ENCODE data around the gene EYS. TPM values are rescaled to one million over a fixed set of nuclear protein-coding genes. Genes with fewer than 3 reads are reported as not detected.

EYS gene
- total and polyA plus RNA-seq, 2 of the 8 experiments (the other 6 are each of a cell fraction or from before 2014, with no cell fraction given): 0.05 to 0.13 TPM

GRCh38 chr6:65671922-65672321 is 35.1 kb downstream of the EYS start:
- Histone ChIP-seq H3K18ac (ENCODE audit: extremely low read depth, low read length) (no peak overlapping the region), H2AFZ (ENCODE audit: low read length) (0 out of 2 replicates have a peak overlapping the region, but pooled peaks have one; percentile 3), H2BK5ac (ENCODE audit: low read depth, low read length) (no peak overlapping the region), H4K5ac (ENCODE audit: insufficient read length, low read depth, low read length) (no peak overlapping the region), H3K23ac (ENCODE audit: insufficient read length) (no peak overlapping the region), H2BK12ac (ENCODE audit: low read depth, low read length) (no peak overlapping the region), H3K27me3 (replicated peaks in 1 of 4; ENCODE audit: control insufficient read depth in 3 of 4, extremely low read depth in 1 of 4, insufficient read depth in 3 of 4, low read length in 3 of 4) (no peaks in the 10 kb centered on the region), H4K91ac (replicated peaks; ENCODE audit: insufficient read length, low read length) (no peak overlapping the region), H2BK120ac (replicated peaks; ENCODE audit: low read depth, low read length) (no peak overlapping the region), H2AK5ac (ENCODE audit: low read depth, low read length) (no peak overlapping the region), H3K23me2 (ENCODE audit: low read depth, low read length) (no peaks in the 10 kb centered on the region), H3K9ac (replicated peaks in 1 of 4; ENCODE audit: extremely low read depth in 1 of 4, low read depth in 3 of 4, low read length in 3 of 4) (no peak overlapping the region), H3K4me2 (ENCODE audit: insufficient read depth in 1 of 2, low read depth in 2 of 2, low read length in 2 of 2) (no peak overlapping the region), H3K36me3 (ENCODE audit: control insufficient read depth in 2 of 4, insufficient read depth in 4 of 4, low read length in 3 of 4) (no peaks in the 10 kb centered on the region), H4K20me1 (replicated peaks in 1 of 2; ENCODE audit: control insufficient read depth in 1 of 2, insufficient read depth in 2 of 2, low read length in 2 of 2) (no peaks in the 10 kb centered on the region), H3K4me3 (ENCODE audit: extremely low read depth in 1 of 4, insufficient read depth in 2 of 4, low read depth in 3 of 4, low read length in 4 of 4) (no peak overlapping the region), H3K27ac (ENCODE audit: low read depth, low read length) (no peak overlapping the region), H4K8ac (ENCODE audit: extremely low read depth, insufficient read depth, low read length) (no peak overlapping the region), H2BK20ac (ENCODE audit: low read length) (no peak overlapping the region), H3K56ac (replicated peaks; ENCODE audit: insufficient read length, low read depth, low read length) (no peak overlapping the region), H3K4me1 (replicated peaks in 1 of 4; ENCODE audit: control insufficient read depth in 3 of 4, insufficient read depth in 4 of 4, low read length in 3 of 4) (no peaks in the 10 kb centered on the region), H3K9me3 (ENCODE audit: insufficient read depth in 2 of 2, low read depth in 1 of 2, low read length in 1 of 2) (peaks cover 6 to 9% of the 10 kb centered on the region in 2 experiments; a peak in 1 of 4 replicates), H3K14ac (ENCODE audit: insufficient read length) (no peak overlapping the region), H3K79me2 (ENCODE audit: control insufficient read depth in 1 of 2, insufficient read depth in 2 of 2, low read length in 2 of 2) (no peaks in the 10 kb centered on the region), H2BK15ac (ENCODE audit: low read length) (no peak overlapping the region), H3K79me1 (ENCODE audit: low read depth, low read length) (no peaks in the 10 kb centered on the region), H3K4ac (replicated peaks; ENCODE audit: insufficient read length, low read depth, low read length) (no peak overlapping the region)
- FAIRE-seq: no peak
- no peak for DNase-seq (ENCODE audit: low read depth in 1 of 2, low spot score in 2 of 2)
- no peak for TF ChIP-seq CTCF (IDR thresholded peaks at IDR 0.05; ENCODE audit: control extremely low read depth in 1 of 3, insufficient read depth in 1 of 3, low read depth in 1 of 3, low read length in 3 of 3)
- no peak for TF ChIP-seq TBP (IDR thresholded peaks at IDR 0.05; ENCODE audit: low read depth, low read length)
- no peak for TF ChIP-seq ZNF274 (IDR thresholded peaks at IDR 0.05; ENCODE audit: borderline replicate concordance, extremely low read depth, low read length)
- no peak for TF ChIP-seq SP1 (IDR thresholded peaks at IDR 0.05; ENCODE audit: low read depth, low read length)
- no peak for TF ChIP-seq POU5F1 (IDR thresholded peaks at IDR 0.05; ENCODE audit: low read depth, low read length)
- no peak for TF ChIP-seq TCF12 (IDR thresholded peaks at IDR 0.05; ENCODE audit: low read depth, low read length)
- TF ChIP-seq TAF7 (optimal IDR thresholded peaks at IDR 0.05; ENCODE audit: borderline replicate concordance, low read depth, low read length): no peak
- no peak for TF ChIP-seq RAD21 (IDR thresholded peaks at IDR 0.05 in 1 of 2, conservative IDR thresholded peaks at IDR 0.05 in 1 of 2; ENCODE audit: low read depth in 2 of 2, low read length in 2 of 2)
- 71% methylated on average over 1 of the region's 1 CpG; no CpG with 5 or more reads in 1 of the 2 experiments for WGBS, 2 experiments (ENCODE audit: extremely low coverage in 1 of 2, insufficient coverage in 1 of 2, insufficient read length in 1 of 2, insufficient replicate concordance in 2 of 2, low coverage in 1 of 2, low lambda C conversion rate in 2 of 2, missing lambda C conversion rate in 1 of 2)
- ChIA-PET CTCF (ENCODE audit: partially characterized antibody) (interaction anchor here (1.1 to 1.3 kb wide), 2 partner anchors 18 to 33 kb away, joined by 4 read pairs; no protein-coding TSS in a partner anchor), POLR2A (ENCODE audit: partially characterized antibody) (no interaction called here)

Data from H1 (cell line).